Duodenal mucosa (tissue), 2 donors: ENCODE results near the gene BCAR3.
A peak's percentile ranks its signal among the peaks of the same experiment; 100 is the strongest.

ENCODE experiments used
- H3K27ac ChIP-seq: one replicate; pipeline ENCODE4 v1.7.0; 2013; ENCODE audit warnings: low read depth, low read length
- H3K27me3 ChIP-seq, 2 donors: one replicate each; pipeline ENCODE4 v1.7.0; 2013; ENCODE audit warnings: low read length in 2 of 2, control low read depth in 1 of 2; ENCODE audit not compliant: insufficient read depth in 2 of 2, control insufficient read depth in 1 of 2
- H3K36me3 ChIP-seq, 2 donors: one replicate each; pipeline ENCODE4 v1.7.0; 2013; ENCODE audit warnings: low read length in 2 of 2, control low read depth in 1 of 2; ENCODE audit not compliant: insufficient read depth in 2 of 2, control insufficient read depth in 1 of 2
- H3K4me1 ChIP-seq, 2 donors: one replicate each; pipeline ENCODE4 v1.7.0; 2013; ENCODE audit warnings: low read length in 2 of 2, control low read depth in 1 of 2; ENCODE audit not compliant: insufficient read depth in 2 of 2, control insufficient read depth in 1 of 2
- H3K4me3 ChIP-seq, 2 donors: one replicate each; pipeline ENCODE4 v1.7.0; 2013; ENCODE audit warnings: low read length in 2 of 2, low read depth in 1 of 2
- H3K9ac ChIP-seq, 2 donors: one replicate each; pipeline ENCODE4 v1.7.0; 2013; ENCODE audit warnings: low read length in 2 of 2, low read depth in 1 of 2
- H3K9me3 ChIP-seq, 2 donors: one replicate each; pipeline ENCODE4 v1.7.0; 2013; ENCODE audit warnings: low read length in 2 of 2, control low read depth in 1 of 2; ENCODE audit not compliant: control insufficient read depth in 1 of 2

The BCAR3 gene

GRCh38 chr1:93617670-93618499 is 63.8 kb downstream of the BCAR3 start:
- Histone ChIP-seq H3K27ac (peak overlapping the region; percentile 70), H3K4me1 (peaks cover 76 to 87% of the 10 kb centered on the region in 2 donors), H3K27me3 (no peaks in the 10 kb centered on the region), H3K9me3 (no peaks in the 10 kb centered on the region), H3K4me3 (peak overlapping the region; percentile 28 to 31), H3K36me3 (no peaks in the 10 kb centered on the region), H3K9ac (peak overlapping the region; percentile 21 to 49)

GRCh38 chr1:93616996-93617669 is 64.5 kb downstream of the BCAR3 start:
- Histone ChIP-seq H3K36me3 (no peaks in the 10 kb centered on the region), H3K27me3 (no peaks in the 10 kb centered on the region), H3K27ac (peak overlapping the region; percentile 70), H3K4me3 (peak overlapping the region in 1 of 2 donors; percentile 8), H3K9me3 (no peaks in the 10 kb centered on the region), H3K4me1 (peaks cover 70 to 81% of the 10 kb centered on the region in 2 donors), H3K9ac (peak overlapping the region; percentile 3 to 7)

GRCh38 chr1:93616221-93616995 is 65.2 kb downstream of the BCAR3 start:
- Histone ChIP-seq H3K27ac (peak overlapping the region; percentile 70), H3K9me3 (no peaks in the 10 kb centered on the region), H3K36me3 (no peaks in the 10 kb centered on the region), H3K4me1 (peaks cover 70 to 79% of the 10 kb centered on the region in 2 donors), H3K9ac (peak overlapping the region; percentile 3 to 7), H3K4me3 (no peak overlapping the region), H3K27me3 (no peaks in the 10 kb centered on the region)

GRCh38 chr1:93615582-93616150 is 66.0 kb downstream of the BCAR3 start:
- Histone ChIP-seq H3K9ac (no peak overlapping the region), H3K36me3 (no peaks in the 10 kb centered on the region), H3K4me3 (no peak overlapping the region), H3K9me3 (no peaks in the 10 kb centered on the region), H3K27ac (no peak overlapping the region), H3K4me1 (peaks cover 65 to 72% of the 10 kb centered on the region in 2 donors), H3K27me3 (no peaks in the 10 kb centered on the region)

GRCh38 chr1:93614986-93615581 is 66.6 kb downstream of the BCAR3 start:
- Histone ChIP-seq H3K9ac (no peak overlapping the region), H3K36me3 (peaks cover 0 to under 1% of the 10 kb centered on the region in 2 donors), H3K4me3 (no peak overlapping the region), H3K4me1 (peaks cover 64 to 66% of the 10 kb centered on the region in 2 donors), H3K27me3 (no peaks in the 10 kb centered on the region), H3K9me3 (no peaks in the 10 kb centered on the region), H3K27ac (no peak overlapping the region)

GRCh38 chr1:93614541-93614940 is 67.1 kb downstream of the BCAR3 start:
- H3K36me3 ChIP-seq: peaks cover 0 to 3% of the 10 kb centered on the region in 2 donors
- peaks cover 59 to 61% of the 10 kb centered on the region in 2 donors for H3K4me1 ChIP-seq
- H3K4me3 ChIP-seq: peak overlapping the region in 1 of 2 donors; percentile 55
- H3K9me3 ChIP-seq: no peaks in the 10 kb centered on the region
- no peak overlapping the region for H3K9ac ChIP-seq
- H3K27me3 ChIP-seq: no peaks in the 10 kb centered on the region
- no peak overlapping the region for H3K27ac ChIP-seq

- Histone ChIP-seq H3K27me3 (no peaks in the 10 kb centered on the region), H3K9ac (peak overlapping the region in 1 of 2 donors; percentile 11), H3K4me1 (peaks cover 54 to 55% of the 10 kb centered on the region in 2 donors), H3K36me3 (peaks cover 0 to 3% of the 10 kb centered on the region in 2 donors), H3K4me3 (peak overlapping the region; percentile 29 to 55), H3K27ac (no peak overlapping the region), H3K9me3 (no peaks in the 10 kb centered on the region)
These were observed 67.7 kb downstream of the BCAR3 start for GRCh38 chr1:93613898-93614297.

GRCh38 chr1:93612510-93612909 is 69.1 kb downstream of the BCAR3 start:
- Histone ChIP-seq H3K4me1 (peaks cover 41 to 45% of the 10 kb centered on the region in 2 donors), H3K27ac (no peak overlapping the region), H3K4me3 (no peak overlapping the region), H3K36me3 (peaks cover 0 to 3% of the 10 kb centered on the region in 2 donors), H3K27me3 (no peaks in the 10 kb centered on the region), H3K9ac (no peak overlapping the region), H3K9me3 (no peaks in the 10 kb centered on the region)

- H3K4me3 ChIP-seq: no peak overlapping the region
- peaks cover 32 to 37% of the 10 kb centered on the region in 2 donors for H3K4me1 ChIP-seq
- H3K27ac ChIP-seq: no peak overlapping the region
- peaks cover 0 to 3% of the 10 kb centered on the region in 2 donors for H3K36me3 ChIP-seq
- no peaks in the 10 kb centered on the region for H3K27me3 ChIP-seq
- no peak overlapping the region for H3K9ac ChIP-seq
- no peaks in the 10 kb centered on the region for H3K9me3 ChIP-seq
These were observed 70.0 kb downstream of the BCAR3 start for GRCh38 chr1:93611668-93612067.
